Calu3 (cell line): ENCODE data around the gene ECE2. TPM values are rescaled to one million over a fixed set of nuclear protein-coding genes. Genes with fewer than 3 reads are reported as not detected.

Source experiments
- BruUV-seq: library from RNA; stranded (reverse); fragments of 400-500 nt; replicated peaks from 2 replicates; lab custom pipeline; 2021; lab: Mats Ljungman, UMichigan
- CTCF ChIA-PET: fragments of 300-600 bp; sonication (Branson Sonifier 250); formaldehyde crosslinking; loops from one replicate; lab custom pipeline; 2022; ENCODE audit warnings: antibody characterized with exemption; lab: Charles Lee
- DNase-seq: peaks from one replicate; pipeline ENCODE4 v3.0.0; 2022
- H3K27ac Mint-ChIP-seq: one replicate; pipeline ENCODE4 v1.8.0; 2022; ENCODE audit warnings: mixed read lengths; ENCODE audit not compliant: unreplicated experiment
- H3K27me3 Mint-ChIP-seq: one replicate; pipeline ENCODE4 v1.8.0; 2022; ENCODE audit warnings: mixed read lengths; ENCODE audit not compliant: unreplicated experiment
- H3K36me3 Mint-ChIP-seq: one replicate; pipeline ENCODE4 v1.8.0; 2022; ENCODE audit warnings: mild to moderate bottlenecking, moderate library complexity, mixed read lengths; ENCODE audit not compliant: insufficient read depth, unreplicated experiment
- H3K4me1 Mint-ChIP-seq: one replicate; pipeline ENCODE4 v1.8.0; 2022; ENCODE audit warnings: mild to moderate bottlenecking, low read depth, mixed read lengths; ENCODE audit not compliant: unreplicated experiment
- H3K4me3 Mint-ChIP-seq: one replicate; pipeline ENCODE4 v1.8.0; 2022; ENCODE audit warnings: mild to moderate bottlenecking, low read depth, moderate library complexity, mixed read lengths; ENCODE audit not compliant: unreplicated experiment
- H3K9me3 Mint-ChIP-seq: one replicate; pipeline ENCODE4 v1.8.0; 2022; ENCODE audit warnings: low read depth, mixed read lengths; ENCODE audit not compliant: unreplicated experiment
- intact Hi-C: fragments of 100-400 bp; cut with micrococcal nuclease; formaldehyde crosslinking; loops from one replicate; pipeline ENCODE4 v1.10.0; 2022; ENCODE audit not compliant: unreplicated experiment
- total RNA-seq: library from RNA; stranded (reverse); gene quantifications from 2 replicates; pipeline ENCODE4 v1.2.3, GENCODE V29; 2022
- TF ChIP-seq, protein P1 (sequence below): fragments of 200-600 bp; IDR thresholded peaks from one replicate; pipeline ENCODE4 v1.8.0; 2022; ENCODE audit warnings: antibody characterized with exemption; ENCODE audit not compliant: unreplicated experiment

Gene ECE2
- total RNA-seq, 1 experiment from 2014 or later: not detected

DNA sequence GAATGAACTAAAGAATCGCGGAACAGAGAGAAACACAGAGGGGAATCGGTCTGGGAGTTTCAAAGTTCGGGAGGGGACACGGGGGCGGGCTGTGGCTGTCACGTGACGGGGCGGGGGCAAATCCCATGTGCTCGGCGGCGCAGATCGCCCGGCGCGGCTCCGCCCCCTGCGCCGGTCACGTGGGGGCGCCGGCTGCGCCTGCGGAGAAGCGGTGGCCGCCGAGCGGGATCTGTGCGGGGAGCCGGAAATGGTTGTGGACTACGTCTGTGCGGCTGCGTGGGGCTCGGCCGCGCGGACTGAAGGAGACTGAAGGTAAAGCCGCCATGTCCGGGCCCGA is 38.5 kb downstream of the ECE2 start, which contains the start of gene EIF4G1:
Gene EIF4G1, plus strand, starts transcription at position 244 of the 337 bp plus-strand sequence. CDS start 1,191 bp downstream, outside the sequence.
- intact Hi-C loops: no loop called here
- Mint-ChIP-seq H3K4me1 (peaks cover 30% of the 10 kb centered on the region), H3K36me3 (peaks cover 64% of the 10 kb centered on the region), H3K27me3 (no peaks in the 10 kb centered on the region), H3K27ac (peak within 1 kb of the TSS; percentile 78), H3K4me3 (peak within 1 kb of the TSS; percentile 68), H3K9me3 (no peaks in the 10 kb centered on the region)
- CTCF ChIA-PET: interaction anchor here (0.7 kb wide), 1 partner anchor 1218 kb away, joined by 3 read pairs; no protein-coding TSS in a partner anchor
- no TSS peak for BruUV-seq
- TF ChIP-seq, protein P1, sequence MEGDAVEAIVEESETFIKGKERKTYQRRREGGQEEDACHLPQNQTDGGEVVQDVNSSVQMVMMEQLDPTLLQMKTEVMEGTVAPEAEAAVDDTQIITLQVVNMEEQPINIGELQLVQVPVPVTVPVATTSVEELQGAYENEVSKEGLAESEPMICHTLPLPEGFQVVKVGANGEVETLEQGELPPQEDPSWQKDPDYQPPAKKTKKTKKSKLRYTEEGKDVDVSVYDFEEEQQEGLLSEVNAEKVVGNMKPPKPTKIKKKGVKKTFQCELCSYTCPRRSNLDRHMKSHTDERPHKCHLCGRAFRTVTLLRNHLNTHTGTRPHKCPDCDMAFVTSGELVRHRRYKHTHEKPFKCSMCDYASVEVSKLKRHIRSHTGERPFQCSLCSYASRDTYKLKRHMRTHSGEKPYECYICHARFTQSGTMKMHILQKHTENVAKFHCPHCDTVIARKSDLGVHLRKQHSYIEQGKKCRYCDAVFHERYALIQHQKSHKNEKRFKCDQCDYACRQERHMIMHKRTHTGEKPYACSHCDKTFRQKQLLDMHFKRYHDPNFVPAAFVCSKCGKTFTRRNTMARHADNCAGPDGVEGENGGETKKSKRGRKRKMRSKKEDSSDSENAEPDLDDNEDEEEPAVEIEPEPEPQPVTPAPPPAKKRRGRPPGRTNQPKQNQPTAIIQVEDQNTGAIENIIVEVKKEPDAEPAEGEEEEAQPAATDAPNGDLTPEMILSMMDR: no peak
- DNase-seq: peak; percentile 98

DNA sequence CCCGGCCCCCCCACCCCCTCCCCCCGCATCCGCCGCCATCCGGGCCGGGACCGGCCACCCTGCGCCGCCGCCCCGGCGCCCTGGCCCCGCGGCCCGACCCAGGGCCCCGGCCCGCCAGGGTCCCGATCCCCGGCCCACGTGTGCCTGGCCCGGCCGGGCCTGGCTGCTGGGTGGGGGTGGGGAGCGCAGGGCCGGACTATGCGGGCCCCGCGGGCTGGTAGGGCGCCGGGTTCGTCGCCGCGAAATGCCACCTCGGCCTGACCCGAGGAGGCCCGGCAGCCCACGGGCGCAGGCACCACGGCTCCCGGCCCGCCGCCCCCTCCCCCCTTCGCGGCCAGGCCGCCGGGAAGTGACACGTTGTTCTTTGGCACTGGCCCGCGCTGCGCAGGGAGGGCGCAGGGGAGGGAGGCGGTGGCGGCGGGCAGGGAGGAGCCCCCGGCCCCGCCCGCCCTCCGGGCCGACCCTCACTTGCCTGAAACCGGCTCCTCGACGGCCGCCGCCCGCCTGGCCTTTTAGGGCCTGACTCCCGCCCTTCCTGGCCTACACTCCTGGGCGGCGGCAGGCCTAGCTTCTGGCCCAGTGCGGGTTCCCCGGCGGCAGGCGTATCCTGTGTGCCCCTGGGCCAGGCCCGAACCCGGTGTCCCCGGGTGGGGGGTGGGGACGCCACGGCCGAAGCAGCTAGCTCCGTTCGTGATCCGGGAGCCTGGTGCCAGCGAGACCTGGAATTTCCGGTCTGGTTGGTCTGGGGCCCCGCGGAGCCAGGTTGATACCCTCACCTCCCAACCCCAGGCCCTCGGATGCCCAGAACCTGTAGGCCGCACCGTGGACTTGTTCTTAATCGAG is 39.1 kb downstream of the ECE2 start:
- Mint-ChIP-seq H3K4me3 (peak overlapping the region; percentile 68), H3K9me3 (no peaks in the 10 kb centered on the region), H3K27me3 (no peaks in the 10 kb centered on the region), H3K27ac (peak overlapping the region; percentile 78), H3K36me3 (peaks cover 64% of the 10 kb centered on the region), H3K4me1 (peaks cover 36% of the 10 kb centered on the region)
- CTCF ChIA-PET: interaction anchor here (0.6 to 0.9 kb wide), 2 partner anchors 87 to 141 kb away, joined by 3 to 6 read pairs; no protein-coding TSS in a partner anchor
- TF ChIP-seq, protein P1: no peak
- BruUV-seq: no TSS peak
- DNase-seq: peak; percentile 84
- intact Hi-C loops: no loop called here

DNA sequence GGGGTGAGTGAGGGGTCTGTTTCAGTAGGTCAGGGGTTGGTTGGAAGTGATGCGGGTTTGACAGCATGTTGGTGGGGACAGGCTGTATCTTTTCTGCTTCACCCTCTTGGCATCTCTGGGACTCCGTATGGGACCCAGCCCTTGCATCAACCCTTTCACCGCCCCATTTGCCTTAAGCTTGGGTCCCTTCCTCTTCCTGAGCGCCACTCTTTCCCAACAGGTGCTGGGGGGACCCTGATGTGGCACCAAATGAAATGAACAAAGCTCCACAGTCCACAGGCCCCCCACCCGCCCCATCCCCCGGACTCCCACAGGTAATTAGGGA is 39.7 kb downstream of the ECE2 start:
- TF ChIP-seq, protein P1: no peak
- Mint-ChIP-seq H3K4me3 (peak overlapping the region; percentile 68), H3K36me3 (peaks cover 66% of the 10 kb centered on the region), H3K27me3 (no peaks in the 10 kb centered on the region), H3K27ac (peak overlapping the region; percentile 61), H3K4me1 (peaks cover 38% of the 10 kb centered on the region), H3K9me3 (no peaks in the 10 kb centered on the region)
- no peak for DNase-seq
- intact Hi-C loops: no loop called here
- CTCF ChIA-PET: interaction anchor here (0.9 kb wide), 1 partner anchor 87 kb away, joined by 3 read pairs; no protein-coding TSS in a partner anchor
- no TSS peak for BruUV-seq

DNA sequence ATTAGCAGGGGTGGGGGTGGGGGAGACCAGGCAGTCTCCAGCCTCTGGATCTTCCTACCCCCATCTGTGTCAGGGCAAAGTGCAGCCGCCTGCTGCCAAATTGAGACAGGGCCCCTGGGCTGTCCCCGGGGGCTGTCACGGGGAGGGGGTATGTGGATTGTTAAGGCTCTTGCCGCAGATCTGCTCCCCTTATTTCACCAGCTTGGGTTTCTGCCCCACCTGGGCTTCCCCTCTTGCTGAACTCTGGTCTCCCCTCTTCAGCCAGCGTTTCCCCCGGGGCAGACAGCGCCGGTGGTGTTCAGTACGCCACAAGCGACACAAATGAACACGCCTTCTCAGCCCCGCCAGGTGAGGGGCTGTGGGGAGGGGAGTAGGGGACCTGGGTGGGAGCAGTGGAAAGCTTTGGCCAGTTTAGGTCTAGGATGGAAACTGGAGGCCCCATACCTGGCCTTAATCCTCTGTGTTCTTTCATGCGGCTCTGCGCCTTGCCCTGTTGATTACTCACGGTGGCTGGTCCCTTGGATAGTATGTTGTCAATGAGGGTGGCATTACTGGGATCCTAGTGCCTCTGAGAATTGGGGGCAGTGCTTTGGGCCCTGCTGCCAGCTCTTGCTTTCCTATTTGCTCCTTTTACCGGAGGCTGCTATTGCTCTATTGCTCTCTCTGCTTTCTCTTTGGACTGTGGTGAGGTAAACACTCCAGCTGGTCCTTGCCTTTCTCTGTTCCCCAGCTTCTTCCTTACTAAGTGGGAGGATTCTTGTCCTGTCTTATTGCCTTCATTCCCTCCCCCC is 40.2 kb downstream of the ECE2 start:
- intact Hi-C loops: no loop called here
- Mint-ChIP-seq H3K36me3 (peaks cover 72% of the 10 kb centered on the region), H3K4me3 (peak overlapping the region; percentile 68), H3K4me1 (peaks cover 42% of the 10 kb centered on the region), H3K27ac (peak overlapping the region; percentile 61), H3K9me3 (no peaks in the 10 kb centered on the region), H3K27me3 (no peaks in the 10 kb centered on the region)
- TF ChIP-seq, protein P1: no peak
- CTCF ChIA-PET: no interaction called here
- BruUV-seq: no TSS peak
- no peak for DNase-seq
